Naive thymus-derived CD4-positive, alpha-beta T cell (primary cell): Measurements from ENCODE around the gene ZFAND3. TPM values are rescaled to one million over a fixed set of nuclear protein-coding genes. Genes with fewer than 3 reads are reported as not detected.

Experiments used
- ATAC-seq: fragments of 150-1000 bp; cut with Tn5 transposase; 2 replicates; pipeline ENCODE4 v1.10.0; 2021; ENCODE audit warnings: mild to moderate bottlenecking, moderate library complexity
- CTCF ChIA-PET: fragments of 350-600 bp; sonication (Branson Sonifier 250); formaldehyde crosslinking; loops from one replicate; lab custom pipeline; 2021; ENCODE audit warnings: antibody characterized with exemption; lab: Charles Lee
- POLR2A ChIA-PET: fragments of 350-600 bp; sonication (Branson Sonifier 250); formaldehyde crosslinking; loops from one replicate; lab custom pipeline; 2021; ENCODE audit warnings: antibody characterized with exemption, inconsistent platforms; lab: Charles Lee
- DNase-seq, 9 donors: peaks; one replicate each; pipeline versions ENCODE4 v3.0.0 to v3.0.0-alpha.2; 2020 to 2022; ENCODE audit warnings: mixed read lengths in 1 of 9
- H3K27ac ChIP-seq: one replicate; pipeline ENCODE4 v1.7.0; 2013; ENCODE audit warnings: mild to moderate bottlenecking, low read depth, low read length, moderate library complexity
- H3K27me3 ChIP-seq, 2 donors: one replicate each; pipeline ENCODE4 v1.7.0; 2013; ENCODE audit warnings: low read length in 2 of 2, mild to moderate bottlenecking in 2 of 2, moderate library complexity in 2 of 2; ENCODE audit not compliant: control insufficient read depth in 2 of 2, insufficient read depth in 2 of 2
- H3K36me3 ChIP-seq, 3 experiments: 1 replicate in 2 of 3; 2 replicates in 1 of 3; pipeline ENCODE4 v1.7.0; 2013; ENCODE audit warnings: low read length in 3 of 3, mild to moderate bottlenecking in 3 of 3, moderate library complexity in 1 of 3; ENCODE audit not compliant: insufficient read depth in 3 of 3, control insufficient read depth in 2 of 3
- H3K4me1 ChIP-seq, 2 donors: one replicate each; pipeline ENCODE4 v1.7.0; 2013; ENCODE audit warnings: low read length in 2 of 2, mild to moderate bottlenecking in 2 of 2, moderate library complexity in 1 of 2; ENCODE audit not compliant: control insufficient read depth in 2 of 2, insufficient read depth in 2 of 2
- H3K4me3 ChIP-seq: 2 replicates; pipeline ENCODE4 v1.7.0; 2013; ENCODE audit warnings: mild to moderate bottlenecking, low read length
- H3K9me3 ChIP-seq, 3 experiments: 1 replicate in 2 of 3; 2 replicates in 1 of 3; pipeline ENCODE4 v1.7.0; 2013; ENCODE audit warnings: low read length in 3 of 3; ENCODE audit not compliant: control insufficient read depth in 2 of 3
- H3K27ac Mint-ChIP-seq, 9 donors: one replicate each; pipeline ENCODE4 v1.8.0; 2020 to 2022; ENCODE audit warnings: mixed read lengths in 9 of 9, mild to moderate bottlenecking in 8 of 9, moderate library complexity in 5 of 9, inconsistent platforms in 2 of 9
- H3K27me3 Mint-ChIP-seq, 5 donors: one replicate each; pipeline ENCODE4 v1.8.0; 2021 to 2022; ENCODE audit warnings: mixed read lengths in 5 of 5, mild to moderate bottlenecking in 1 of 5
- H3K36me3 Mint-ChIP-seq, 5 donors: one replicate each; pipeline ENCODE4 v1.8.0; 2020 to 2022; ENCODE audit warnings: mixed read lengths in 5 of 5, mild to moderate bottlenecking in 3 of 5, inconsistent platforms in 1 of 5
- H3K4me1 Mint-ChIP-seq, 7 donors: one replicate each; pipeline ENCODE4 v1.8.0; 2020 to 2022; ENCODE audit warnings: mixed read lengths in 7 of 7, mild to moderate bottlenecking in 3 of 7, inconsistent platforms in 1 of 7
- H3K4me3 Mint-ChIP-seq, 10 donors: one replicate each; pipeline ENCODE4 v1.8.0; 2020 to 2022; ENCODE audit warnings: mild to moderate bottlenecking in 10 of 10, mixed read lengths in 10 of 10, moderate library complexity in 6 of 10, inconsistent platforms in 2 of 10
- H3K9me3 Mint-ChIP-seq, 11 donors: one replicate each; pipeline ENCODE4 v1.8.0; 2020 to 2022; ENCODE audit warnings: mixed read lengths in 11 of 11, mild to moderate bottlenecking in 4 of 11, inconsistent platforms in 1 of 11, moderate library complexity in 1 of 11
- intact Hi-C, 2 donors: fragments of 100-400 bp; cut with micrococcal nuclease; formaldehyde crosslinking; loops; one replicate each; pipeline ENCODE4 v1.15.1; 2023
- polyA plus RNA-seq, 2 donors: library from polyadenylated mRNA; unstranded; fragments of 300-500 nt; fragmentation: Illumina TruSeq; gene quantifications; one replicate each; pipeline ENCODE4 v1.2.3, GENCODE V29; 2021
- total RNA-seq, 6 experiments: library from RNA in 5 of 6; stranded (reverse) in 5 of 6; gene quantifications; 1 replicate in 5 of 6; 2 replicates in 1 of 6; pipeline ENCODE4 v1.2.3 and lab custom pipeline; 2021 to 2026

Gene ZFAND3
- total and polyA plus RNA-seq, 7 experiments from 2014 or later = 3.5 to 55.0 (median 37.1) TPM

- CTCF ChIA-PET = no interaction called here
- POLR2A ChIA-PET = interaction anchor here (1.1 kb wide), 1 partner anchor 13 kb away, joined by 4 read pairs; no protein-coding TSS in a partner anchor
- Histone ChIP-seq H3K27me3 (no peaks in the 10 kb centered on the region), H3K27ac (no peak overlapping the region), H3K4me3 (no peak overlapping the region), H3K4me1 (peaks cover 5 to 19% of the 10 kb centered on the region in 2 donors), H3K36me3 (peaks cover 0 to 4% (median 0%) of the 10 kb centered on the region in 3 experiments), H3K9me3 (no peaks in the 10 kb centered on the region)
- Mint-ChIP-seq H3K27ac (peak overlapping the region in 3 of 9 donors; percentile 2 to 54 (median 22)), H3K36me3 (peaks cover 9 to 34% (median 28%) of the 10 kb centered on the region in 5 donors), H3K9me3 (peaks cover 0 to 12% (median 1%) of the 10 kb centered on the region in 11 donors), H3K4me3 (peak overlapping the region in 1 of 10 donors; percentile 28), H3K27me3 (no peaks in the 10 kb centered on the region), H3K4me1 (peaks cover 34 to 83% (median 57%) of the 10 kb centered on the region in 7 donors)
- ATAC-seq = peak; percentile 18
- intact Hi-C loops = no loop called here
- DNase-seq = no peak
Measured at GRCh38 chr6:37831457-37831856, 11.9 kb downstream of the ZFAND3 start.

DNA sequence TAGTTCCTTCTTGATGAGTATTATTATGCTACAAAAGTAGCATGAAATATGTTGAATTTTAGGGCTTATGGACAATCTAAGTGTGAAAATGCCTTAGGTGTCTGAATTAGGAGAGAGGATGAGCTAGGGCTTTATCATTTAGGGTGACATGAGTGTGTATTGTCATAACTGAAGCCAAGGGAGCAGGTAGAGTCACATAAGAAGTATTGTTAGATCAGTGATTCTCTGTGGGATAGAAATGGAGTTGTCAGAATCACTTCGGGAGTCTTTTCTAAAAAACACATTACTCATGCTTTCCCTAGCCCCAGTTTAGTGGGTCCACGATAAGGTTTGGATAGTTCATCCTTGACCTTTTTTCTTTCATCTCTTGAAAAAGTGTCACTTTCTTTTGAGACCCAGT lies 16.4 kb downstream of the ZFAND3 start:
- Mint-ChIP-seq H3K9me3 (peaks cover 0 to 12% (median 1%) of the 10 kb centered on the region in 11 donors), H3K4me3 (peak overlapping the region in 1 of 10 donors; percentile 43), H3K4me1 (peaks cover 23 to 67% (median 47%) of the 10 kb centered on the region in 7 donors), H3K27me3 (no peaks in the 10 kb centered on the region), H3K27ac (peak overlapping the region in 1 of 9 donors; percentile 34), H3K36me3 (peaks cover 9 to 56% (median 37%) of the 10 kb centered on the region in 5 donors)
- H3K4me1 ChIP-seq = peaks cover 0 to 5% of the 10 kb centered on the region in 2 donors
- CTCF ChIA-PET = no interaction called here
- POLR2A ChIA-PET = no interaction called here
- DNase-seq (no peak), ATAC-seq (no peak)
- H3K9me3 ChIP-seq = no peaks in the 10 kb centered on the region
- H3K27me3 ChIP-seq = no peaks in the 10 kb centered on the region
- intact Hi-C loops = no loop called here
- no peak overlapping the region for H3K4me3 ChIP-seq
- peaks cover 0 to 4% (median 0%) of the 10 kb centered on the region in 3 experiments for H3K36me3 ChIP-seq
- no peak overlapping the region for H3K27ac ChIP-seq

DNA sequence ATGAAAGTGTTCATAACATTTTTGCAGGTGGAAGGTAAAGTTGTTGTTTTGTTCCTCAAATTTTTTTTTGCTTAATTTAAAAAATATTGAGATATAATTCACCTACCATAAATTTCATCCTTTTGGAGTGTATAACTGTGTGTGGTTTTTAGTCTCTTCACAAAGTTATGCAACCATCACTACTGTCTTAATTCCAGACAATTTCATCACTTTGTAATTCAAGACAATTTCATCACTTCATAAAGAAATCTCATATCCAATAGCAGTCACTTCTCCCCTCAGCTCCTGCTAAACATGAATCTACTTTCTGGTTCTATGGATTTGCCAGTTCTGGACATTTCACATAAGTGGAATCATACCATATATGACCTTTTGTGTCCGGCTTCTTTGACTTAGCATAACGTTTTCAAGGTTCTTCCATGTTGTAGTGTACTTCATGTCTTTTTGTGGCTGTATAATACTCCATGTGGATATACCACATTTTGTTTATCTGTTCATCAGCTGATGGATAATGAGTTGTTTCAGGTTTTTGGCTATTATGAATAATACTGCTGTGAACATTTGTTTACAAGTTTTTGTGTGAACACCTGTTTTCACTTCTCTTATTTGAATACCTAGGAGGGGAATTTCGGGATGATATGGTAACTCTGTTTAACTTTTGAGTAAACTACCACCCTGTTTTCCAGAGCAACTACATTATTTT lies 18.8 kb downstream of the ZFAND3 start:
- no peak for ATAC-seq
- Histone ChIP-seq H3K9me3 (no peaks in the 10 kb centered on the region), H3K4me1 (no peaks in the 10 kb centered on the region), H3K4me3 (no peak overlapping the region), H3K27me3 (no peaks in the 10 kb centered on the region), H3K36me3 (no peaks in the 10 kb centered on the region), H3K27ac (no peak overlapping the region)
- H3K9me3 Mint-ChIP-seq = peaks cover 0 to 9% (median 1%) of the 10 kb centered on the region in 11 donors
- ChIA-PET CTCF (interaction anchor here (0.7 kb wide), 1 partner anchor 77 kb away, joined by 7 read pairs; no protein-coding TSS in a partner anchor), POLR2A (no interaction called here)
- intact Hi-C loops = no loop called here
- peak overlapping the region in 1 of 10 donors; percentile 16 for H3K4me3 Mint-ChIP-seq
- DNase-seq = no peak
- H3K27me3 Mint-ChIP-seq = no peaks in the 10 kb centered on the region
- peaks cover 14 to 67% (median 44%) of the 10 kb centered on the region in 7 donors for H3K4me1 Mint-ChIP-seq
- H3K27ac Mint-ChIP-seq = no peak overlapping the region
- peaks cover 9 to 36% (median 26%) of the 10 kb centered on the region in 5 donors for H3K36me3 Mint-ChIP-seq

- Histone ChIP-seq H3K4me3 (no peak overlapping the region), H3K36me3 (no peaks in the 10 kb centered on the region), H3K4me1 (no peaks in the 10 kb centered on the region), H3K9me3 (no peaks in the 10 kb centered on the region), H3K27ac (no peak overlapping the region), H3K27me3 (no peaks in the 10 kb centered on the region)
- no peaks in the 10 kb centered on the region for H3K9me3 Mint-ChIP-seq
- CTCF ChIA-PET = no interaction called here
- POLR2A ChIA-PET = no interaction called here
- H3K27me3 Mint-ChIP-seq = no peaks in the 10 kb centered on the region
- H3K27ac Mint-ChIP-seq = peak overlapping the region in 1 of 9 donors; percentile 23
- ATAC-seq = no peak
- H3K4me1 Mint-ChIP-seq = peaks cover 16 to 85% (median 58%) of the 10 kb centered on the region in 7 donors
- intact Hi-C loops = no loop called here
- peak overlapping the region in 1 of 10 donors; percentile 5 for H3K4me3 Mint-ChIP-seq
- H3K36me3 Mint-ChIP-seq = peaks cover 4 to 33% (median 22%) of the 10 kb centered on the region in 5 donors
- DNase-seq = no peak
Measured at GRCh38 chr6:37840143-37840939, 20.8 kb downstream of the ZFAND3 start.

- ATAC-seq (no peak), DNase-seq (no peak)
- intact Hi-C loops = no loop called here
- peaks cover under 1 to 34% (median 21%) of the 10 kb centered on the region in 5 donors for H3K36me3 Mint-ChIP-seq
- no peaks in the 10 kb centered on the region for H3K36me3 ChIP-seq
- peaks cover 16 to 86% (median 60%) of the 10 kb centered on the region in 7 donors for H3K4me1 Mint-ChIP-seq
- H3K27ac Mint-ChIP-seq = no peak overlapping the region
- peaks cover 0 to under 1% of the 10 kb centered on the region in 2 donors for H3K4me1 ChIP-seq
- no peaks in the 10 kb centered on the region for H3K9me3 ChIP-seq
- CTCF ChIA-PET = no interaction called here
- H3K4me3 ChIP-seq = no peak overlapping the region
- H3K27me3 ChIP-seq = no peaks in the 10 kb centered on the region
- H3K9me3 Mint-ChIP-seq = no peaks in the 10 kb centered on the region
- POLR2A ChIA-PET = no interaction called here
- H3K27ac ChIP-seq = no peak overlapping the region
- H3K4me3 Mint-ChIP-seq = peak overlapping the region in 1 of 10 donors; percentile 5
- no peaks in the 10 kb centered on the region for H3K27me3 Mint-ChIP-seq
Measured at GRCh38 chr6:37840940-37841300, 21.4 kb downstream of the ZFAND3 start.

GRCh38 chr6:37845026-37845911 lies 25.7 kb downstream of the ZFAND3 start:
- intact Hi-C loops = no loop called here
- no peak for ATAC-seq
- Histone ChIP-seq H3K27ac (no peak overlapping the region), H3K9me3 (no peaks in the 10 kb centered on the region), H3K36me3 (no peaks in the 10 kb centered on the region), H3K27me3 (no peaks in the 10 kb centered on the region), H3K4me3 (no peak overlapping the region), H3K4me1 (peaks cover 6 to 7% of the 10 kb centered on the region in 2 donors)
- H3K36me3 Mint-ChIP-seq = peaks cover 0 to 18% (median 10%) of the 10 kb centered on the region in 5 donors
- peaks cover 15 to 87% (median 76%) of the 10 kb centered on the region in 7 donors for H3K4me1 Mint-ChIP-seq
- ChIA-PET POLR2A (interaction anchor here (1.3 kb wide), 1 partner anchor 18 kb away, joined by 3 read pairs; no protein-coding TSS in a partner anchor), CTCF (no interaction called here)
- H3K27ac Mint-ChIP-seq = peak overlapping the region in 2 of 9 donors; percentile 3 to 26
- no peaks in the 10 kb centered on the region for H3K9me3 Mint-ChIP-seq
- H3K27me3 Mint-ChIP-seq = no peaks in the 10 kb centered on the region
- DNase-seq = no peak
- H3K4me3 Mint-ChIP-seq = peak overlapping the region in 3 of 10 donors; percentile 39 to 42 (median 41)
